ENCODE measurements around the gene MEP1A. TPM values are rescaled to one million over a fixed set of nuclear protein-coding genes. Genes with fewer than 3 reads are reported as not detected.
"Not testable (repeated sequence)": the region's sequence is repeated elsewhere in the genome, so short reads cannot be mapped to it uniquely, and the experiment has no call there.

The MEP1A gene
- total RNA-seq, 1 donor from 2014 or later = not detected

DNA sequence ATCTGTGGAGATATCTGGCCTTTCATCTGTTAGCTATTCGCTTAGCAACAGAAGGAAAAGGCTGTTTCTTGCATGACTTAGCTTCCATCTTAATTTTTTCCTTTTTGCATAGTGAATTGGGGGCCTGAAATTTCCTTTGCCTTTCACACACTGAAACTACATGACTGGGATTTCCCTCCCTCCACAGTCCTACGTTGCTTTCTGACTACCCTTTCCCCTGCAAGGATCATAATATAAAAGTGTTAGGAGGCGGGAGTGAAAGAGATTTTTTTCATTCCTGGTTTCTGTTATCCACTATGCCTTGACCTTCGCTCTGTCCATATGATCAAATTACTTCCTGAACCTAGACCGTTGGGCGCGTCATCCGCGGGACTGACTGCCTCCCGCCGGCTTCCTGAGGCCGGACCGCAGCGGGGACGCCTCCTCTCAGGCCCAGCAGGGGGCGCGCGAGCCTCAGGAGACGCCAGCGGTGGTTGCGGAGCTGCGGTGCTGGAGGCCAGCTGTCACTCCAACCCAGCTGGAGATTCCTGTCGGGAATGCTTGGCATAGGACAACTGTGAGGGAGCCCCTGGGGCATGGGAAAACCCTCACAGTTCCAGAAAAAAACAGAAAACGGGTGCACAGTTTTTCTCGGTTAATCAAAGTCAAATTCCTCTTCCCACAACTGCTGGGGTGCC lies 55.6 kb downstream of the MEP1A start:
- Histone ChIP-seq H3K4me3 (no peak overlapping the region), H3K27me3 (no peaks in the 10 kb centered on the region), H3K4me1 (peaks cover 0 to 4% of the 10 kb centered on the region in 2 donors), H3K9me3 (no peaks in the 10 kb centered on the region), H3K27ac (no peak overlapping the region), H3K36me3 (no peaks in the 10 kb centered on the region)
- TF ChIP-seq, protein P1, sequence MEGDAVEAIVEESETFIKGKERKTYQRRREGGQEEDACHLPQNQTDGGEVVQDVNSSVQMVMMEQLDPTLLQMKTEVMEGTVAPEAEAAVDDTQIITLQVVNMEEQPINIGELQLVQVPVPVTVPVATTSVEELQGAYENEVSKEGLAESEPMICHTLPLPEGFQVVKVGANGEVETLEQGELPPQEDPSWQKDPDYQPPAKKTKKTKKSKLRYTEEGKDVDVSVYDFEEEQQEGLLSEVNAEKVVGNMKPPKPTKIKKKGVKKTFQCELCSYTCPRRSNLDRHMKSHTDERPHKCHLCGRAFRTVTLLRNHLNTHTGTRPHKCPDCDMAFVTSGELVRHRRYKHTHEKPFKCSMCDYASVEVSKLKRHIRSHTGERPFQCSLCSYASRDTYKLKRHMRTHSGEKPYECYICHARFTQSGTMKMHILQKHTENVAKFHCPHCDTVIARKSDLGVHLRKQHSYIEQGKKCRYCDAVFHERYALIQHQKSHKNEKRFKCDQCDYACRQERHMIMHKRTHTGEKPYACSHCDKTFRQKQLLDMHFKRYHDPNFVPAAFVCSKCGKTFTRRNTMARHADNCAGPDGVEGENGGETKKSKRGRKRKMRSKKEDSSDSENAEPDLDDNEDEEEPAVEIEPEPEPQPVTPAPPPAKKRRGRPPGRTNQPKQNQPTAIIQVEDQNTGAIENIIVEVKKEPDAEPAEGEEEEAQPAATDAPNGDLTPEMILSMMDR (IDR thresholded peaks at IDR 0.05) = peak; percentile 93 to 98 (median 97)
- intact Hi-C loops (cut with DNase I) = loop anchor here (1.0 kb wide), 2 partner anchors 142 to 198 kb away; no protein-coding TSS in a partner anchor
- peak; percentile 16 to 88 for DNase-seq (ENCODE audit: low spot score in 2 of 2)

DNA sequence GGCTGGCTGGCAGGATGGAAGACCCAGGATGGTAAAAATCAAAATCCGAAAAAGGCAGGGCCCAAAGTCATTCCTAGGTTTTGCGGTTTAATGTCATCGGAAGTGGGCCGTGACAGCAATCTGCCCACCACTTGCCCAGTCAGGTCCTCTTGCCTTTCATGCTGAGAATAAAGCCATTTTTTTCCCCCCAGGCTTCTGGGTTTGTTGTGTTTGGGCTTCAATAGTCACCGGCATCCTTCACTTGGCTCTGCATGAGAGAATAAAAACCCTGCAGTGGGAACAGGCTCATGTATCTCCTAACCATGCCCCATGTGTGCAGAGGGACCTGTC lies 56.1 kb downstream of the MEP1A start:
- no peak for DNase-seq (ENCODE audit: low spot score in 2 of 2)
- Histone ChIP-seq H3K4me1 (peaks cover 0 to 4% of the 10 kb centered on the region in 2 donors), H3K9me3 (no peaks in the 10 kb centered on the region), H3K27me3 (no peaks in the 10 kb centered on the region), H3K4me3 (no peak overlapping the region), H3K27ac (no peak overlapping the region), H3K36me3 (no peaks in the 10 kb centered on the region)
- intact Hi-C loops (cut with DNase I) = loop anchor here (1.0 kb wide), 1 partner anchor 142 kb away; no protein-coding TSS in a partner anchor
- TF ChIP-seq, protein P1 (IDR thresholded peaks at IDR 0.05) = no peak

DNA sequence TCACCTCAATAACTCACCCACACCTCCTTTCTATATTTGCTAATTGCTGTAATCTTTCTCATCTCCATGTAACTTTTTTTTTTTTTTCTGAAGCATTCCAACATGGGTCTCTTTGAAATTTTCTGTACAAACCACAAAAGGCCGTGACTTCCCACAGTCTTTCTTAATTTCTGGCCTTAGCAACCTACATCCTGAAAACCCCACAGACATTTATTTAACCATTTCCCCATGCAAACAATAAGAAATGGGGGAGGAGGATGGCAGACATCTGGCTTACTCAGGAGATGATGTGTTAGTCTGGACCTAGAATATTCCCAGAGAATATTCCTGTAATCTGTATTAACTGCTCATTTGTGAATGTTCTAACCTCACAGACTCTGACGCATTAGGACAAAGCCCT lies 57.6 kb downstream of the MEP1A start:
- intact Hi-C loops (cut with DNase I) = no loop called here
- Histone ChIP-seq H3K27me3 (no peaks in the 10 kb centered on the region), H3K27ac (no peak overlapping the region), H3K36me3 (no peaks in the 10 kb centered on the region), H3K9me3 (no peaks in the 10 kb centered on the region), H3K4me1 (peaks cover 0 to 4% of the 10 kb centered on the region in 2 donors), H3K4me3 (no peak overlapping the region)
- no peak for DNase-seq (ENCODE audit: low spot score in 2 of 2)
- TF ChIP-seq, protein P1 (IDR thresholded peaks at IDR 0.05) = no peak

DNA sequence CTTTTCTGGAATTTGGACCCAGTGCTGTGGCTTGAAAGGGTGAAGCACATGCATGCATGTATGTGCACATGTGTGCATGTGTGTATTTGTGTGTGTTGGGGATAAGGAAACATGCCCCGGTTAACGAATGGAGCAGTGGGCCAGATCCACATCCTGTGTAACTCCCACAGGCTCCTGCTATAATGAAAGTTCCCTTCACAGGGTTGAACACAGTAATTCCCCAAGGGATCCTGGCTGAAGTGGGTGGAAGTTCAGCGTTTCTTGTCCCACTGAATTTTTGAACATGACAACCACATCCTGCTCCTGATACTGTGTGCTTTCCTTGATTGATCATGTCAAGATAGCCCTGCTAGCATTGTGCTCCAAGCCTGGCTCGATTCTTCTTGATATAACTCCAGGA lies 58.4 kb downstream of the MEP1A start:
- H3K4me1 ChIP-seq; intact Hi-C loops (cut with DNase I); H3K27ac ChIP-seq: not testable (repeated sequence)

DNA sequence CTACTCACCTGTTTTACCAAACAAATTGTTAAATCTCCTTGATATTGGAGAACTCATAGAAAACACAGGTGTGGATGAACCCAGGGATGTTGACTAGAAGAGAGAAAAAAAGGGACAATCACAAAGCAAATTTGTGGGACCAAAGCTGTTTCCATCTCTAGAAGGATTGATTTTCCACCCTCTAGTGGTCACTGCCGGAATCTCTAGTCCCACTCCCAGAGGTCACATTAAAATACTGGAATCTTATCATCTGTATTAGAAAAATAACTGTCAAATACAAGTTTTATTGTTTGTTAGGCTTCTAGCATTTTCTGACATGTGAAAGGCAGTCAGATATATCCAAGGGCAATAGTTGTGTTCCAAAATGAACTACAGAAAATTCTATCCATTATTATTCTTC lies 62.8 kb downstream of the MEP1A start:
- TF ChIP-seq, protein P1 (IDR thresholded peaks at IDR 0.05) = peak in 2 of 3 experiments; percentile 62
- H3K9me3 ChIP-seq; intact Hi-C loops (cut with DNase I); H3K4me3 ChIP-seq; DNase-seq (ENCODE audit: low spot score in 2 of 2); H3K27me3 ChIP-seq; H3K36me3 ChIP-seq; H3K27ac ChIP-seq; H3K4me1 ChIP-seq: not testable (repeated sequence)

More for the DNA sequence above, 58.4 kb downstream of the MEP1A start:
- H3K27me3 ChIP-seq; H3K4me3 ChIP-seq; DNase-seq (ENCODE audit: low spot score in 2 of 2); H3K36me3 ChIP-seq; H3K9me3 ChIP-seq: not testable (repeated sequence)

DNA sequence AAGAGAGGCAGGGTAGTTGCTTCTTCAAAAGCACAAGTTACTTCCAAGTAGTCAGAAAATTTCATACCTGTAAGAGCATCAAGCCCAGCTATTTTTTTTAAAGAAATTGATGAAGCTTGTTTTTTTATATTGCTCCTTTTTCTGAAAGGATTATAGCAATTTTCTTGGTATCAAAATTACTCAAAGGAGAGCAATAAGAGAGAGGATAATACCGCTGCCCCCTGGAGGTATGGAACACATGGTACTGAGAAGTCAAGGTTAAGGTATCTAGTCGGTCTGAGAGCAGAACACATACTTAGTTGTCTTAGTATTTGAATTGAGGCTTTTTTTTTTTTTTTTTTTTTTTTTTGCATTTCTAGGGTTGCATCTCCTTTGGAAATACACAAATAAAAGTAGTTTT lies 69.2 kb downstream of the MEP1A start:
- H3K4me1 ChIP-seq = no peaks in the 10 kb centered on the region
- no peak for DNase-seq (ENCODE audit: low spot score in 2 of 2)
- H3K27ac ChIP-seq = no peak overlapping the region
- no peak overlapping the region for H3K4me3 ChIP-seq
- H3K9me3 ChIP-seq = no peaks in the 10 kb centered on the region
- TF ChIP-seq, protein P1 (IDR thresholded peaks at IDR 0.05) = no peak
- H3K27me3 ChIP-seq = no peaks in the 10 kb centered on the region
- intact Hi-C loops (cut with DNase I) = no loop called here
- H3K36me3 ChIP-seq = no peaks in the 10 kb centered on the region
